ENCODE data around the gene SLBP. TPM values are rescaled to one million over a fixed set of nuclear protein-coding genes. Genes with fewer than 3 reads are reported as not detected.

SLBP gene
- total and polyA plus RNA-seq, 2 donors (not counting 1 experiment from before 2014, with no cell fraction given) = 49.7 to 108 TPM

- no peak overlapping the region for H3K9ac ChIP-seq (ENCODE audit: insufficient read depth, low read length)
- H3K4me1 ChIP-seq (ENCODE audit: control insufficient read depth, extremely low read depth, insufficient read depth, low read length) = no peaks in the 10 kb centered on the region
- H3K4me2 ChIP-seq (ENCODE audit: extremely low read depth, insufficient read depth, low read length) = no peak overlapping the region
- no peaks in the 10 kb centered on the region for H3K27me3 ChIP-seq (ENCODE audit: control insufficient read depth, insufficient read depth, low read length)
- H4K20me1 ChIP-seq (ENCODE audit: control insufficient read depth, extremely low read depth, insufficient read depth, low read length) = no peaks in the 10 kb centered on the region
- no peaks in the 10 kb centered on the region for H3K36me3 ChIP-seq (ENCODE audit: control insufficient read depth, insufficient read depth, low read length)
- no peaks in the 10 kb centered on the region for H3K9me3 ChIP-seq (ENCODE audit: control insufficient read depth, insufficient read depth, low read depth, low read length)
- DNase-seq (ENCODE audit: low read depth in 2 of 2) = no peak
- H2AFZ ChIP-seq (ENCODE audit: low read length) = no peak overlapping the region
- H3K27ac ChIP-seq (ENCODE audit: insufficient read depth, low read length) = no peak overlapping the region
- H3K4me3 ChIP-seq (replicated peaks in 1 of 4; ENCODE audit: control extremely low read depth in 1 of 4, insufficient read depth in 1 of 4, low read depth in 3 of 4, low read length in 4 of 4) = no peak overlapping the region
- no peaks in the 10 kb centered on the region for H3K79me2 ChIP-seq (ENCODE audit: control insufficient read depth, insufficient read depth, low read length)
- TF ChIP-seq EZH2 (IDR thresholded peaks at IDR 0.05; ENCODE audit: low read length, missing control alignments) = no peak
- TF ChIP-seq, protein P1, sequence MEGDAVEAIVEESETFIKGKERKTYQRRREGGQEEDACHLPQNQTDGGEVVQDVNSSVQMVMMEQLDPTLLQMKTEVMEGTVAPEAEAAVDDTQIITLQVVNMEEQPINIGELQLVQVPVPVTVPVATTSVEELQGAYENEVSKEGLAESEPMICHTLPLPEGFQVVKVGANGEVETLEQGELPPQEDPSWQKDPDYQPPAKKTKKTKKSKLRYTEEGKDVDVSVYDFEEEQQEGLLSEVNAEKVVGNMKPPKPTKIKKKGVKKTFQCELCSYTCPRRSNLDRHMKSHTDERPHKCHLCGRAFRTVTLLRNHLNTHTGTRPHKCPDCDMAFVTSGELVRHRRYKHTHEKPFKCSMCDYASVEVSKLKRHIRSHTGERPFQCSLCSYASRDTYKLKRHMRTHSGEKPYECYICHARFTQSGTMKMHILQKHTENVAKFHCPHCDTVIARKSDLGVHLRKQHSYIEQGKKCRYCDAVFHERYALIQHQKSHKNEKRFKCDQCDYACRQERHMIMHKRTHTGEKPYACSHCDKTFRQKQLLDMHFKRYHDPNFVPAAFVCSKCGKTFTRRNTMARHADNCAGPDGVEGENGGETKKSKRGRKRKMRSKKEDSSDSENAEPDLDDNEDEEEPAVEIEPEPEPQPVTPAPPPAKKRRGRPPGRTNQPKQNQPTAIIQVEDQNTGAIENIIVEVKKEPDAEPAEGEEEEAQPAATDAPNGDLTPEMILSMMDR (conservative IDR thresholded peaks at IDR 0.05 in 1 of 2, IDR thresholded peaks at IDR 0.05 in 1 of 2; ENCODE audit: low read depth in 1 of 2, low read length in 2 of 2) = no peak
Measured at GRCh38 chr4:1675802-1676137, 36.3 kb downstream of the SLBP start.

DNA sequence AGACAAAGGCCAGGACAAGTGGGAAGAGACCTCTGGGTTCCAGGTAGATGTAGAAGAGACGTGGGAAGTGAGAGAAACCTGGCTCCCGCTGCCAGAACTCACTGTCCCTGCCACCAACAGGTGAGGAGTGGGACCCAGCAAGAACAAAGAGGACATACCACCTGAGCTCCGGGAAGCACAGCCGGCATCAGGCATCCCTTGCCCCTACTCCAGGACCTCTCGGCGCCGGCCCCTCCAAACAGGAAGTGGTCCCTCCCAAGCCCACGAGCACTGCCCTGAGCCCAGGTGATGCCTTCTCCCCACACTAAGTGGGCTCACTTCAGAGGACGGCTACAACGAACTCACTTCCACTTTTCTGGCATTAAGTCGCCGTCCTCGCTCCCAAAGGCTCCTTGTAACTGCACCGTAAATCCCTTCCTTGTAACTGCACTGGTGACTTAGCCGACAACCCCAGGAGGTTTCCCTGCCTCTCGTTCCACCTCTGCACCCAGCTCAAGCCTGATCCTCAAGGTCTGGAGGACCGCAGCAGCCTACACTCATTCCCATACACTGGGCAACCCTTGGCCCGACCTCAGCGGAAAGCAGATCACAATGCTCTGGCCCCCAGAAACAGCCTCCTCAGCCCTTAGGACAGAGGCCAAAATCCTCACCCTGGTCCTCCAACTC, 36.9 kb downstream of the SLBP start:
- no peaks in the 10 kb centered on the region for H4K20me1 ChIP-seq (ENCODE audit: control insufficient read depth, extremely low read depth, insufficient read depth, low read length)
- H3K4me2 ChIP-seq (ENCODE audit: extremely low read depth, insufficient read depth, low read length) = no peak overlapping the region
- H3K9me3 ChIP-seq (ENCODE audit: control insufficient read depth, insufficient read depth, low read depth, low read length) = no peaks in the 10 kb centered on the region
- no peak for TF ChIP-seq EZH2 (IDR thresholded peaks at IDR 0.05; ENCODE audit: low read length, missing control alignments)
- TF ChIP-seq, protein P1 (conservative IDR thresholded peaks at IDR 0.05 in 1 of 2, IDR thresholded peaks at IDR 0.05 in 1 of 2; ENCODE audit: low read depth in 1 of 2, low read length in 2 of 2) = no peak
- no peaks in the 10 kb centered on the region for H3K27me3 ChIP-seq (ENCODE audit: control insufficient read depth, insufficient read depth, low read length)
- H3K36me3 ChIP-seq (ENCODE audit: control insufficient read depth, insufficient read depth, low read length) = no peaks in the 10 kb centered on the region
- no peak overlapping the region for H3K4me3 ChIP-seq (replicated peaks in 1 of 4; ENCODE audit: control extremely low read depth in 1 of 4, insufficient read depth in 1 of 4, low read depth in 3 of 4, low read length in 4 of 4)
- no peak overlapping the region for H3K27ac ChIP-seq (ENCODE audit: insufficient read depth, low read length)
- H2AFZ ChIP-seq (ENCODE audit: low read length) = no peak overlapping the region
- no peak overlapping the region for H3K9ac ChIP-seq (ENCODE audit: insufficient read depth, low read length)
- no peaks in the 10 kb centered on the region for H3K79me2 ChIP-seq (ENCODE audit: control insufficient read depth, insufficient read depth, low read length)
- no peak for DNase-seq (ENCODE audit: low read depth in 2 of 2)
- no peaks in the 10 kb centered on the region for H3K4me1 ChIP-seq (ENCODE audit: control insufficient read depth, extremely low read depth, insufficient read depth, low read length)

GRCh38 chr4:1674682-1675081, 37.4 kb downstream of the SLBP start:
- TF ChIP-seq, protein P1 (conservative IDR thresholded peaks at IDR 0.05 in 1 of 2, IDR thresholded peaks at IDR 0.05 in 1 of 2; ENCODE audit: low read depth in 1 of 2, low read length in 2 of 2) = no peak
- TF ChIP-seq EZH2 (IDR thresholded peaks at IDR 0.05; ENCODE audit: low read length, missing control alignments) = no peak
- no peaks in the 10 kb centered on the region for H3K4me1 ChIP-seq (ENCODE audit: control insufficient read depth, extremely low read depth, insufficient read depth, low read length)
- no peak for DNase-seq (ENCODE audit: low read depth in 2 of 2)
- H3K9ac ChIP-seq (ENCODE audit: insufficient read depth, low read length) = no peak overlapping the region
- no peak overlapping the region for H2AFZ ChIP-seq (ENCODE audit: low read length)
- no peaks in the 10 kb centered on the region for H3K36me3 ChIP-seq (ENCODE audit: control insufficient read depth, insufficient read depth, low read length)
- no peak overlapping the region for H3K27ac ChIP-seq (ENCODE audit: insufficient read depth, low read length)
- H4K20me1 ChIP-seq (ENCODE audit: control insufficient read depth, extremely low read depth, insufficient read depth, low read length) = no peaks in the 10 kb centered on the region
- no peak overlapping the region for H3K4me3 ChIP-seq (replicated peaks in 1 of 4; ENCODE audit: control extremely low read depth in 1 of 4, insufficient read depth in 1 of 4, low read depth in 3 of 4, low read length in 4 of 4)
- no peak overlapping the region for H3K4me2 ChIP-seq (ENCODE audit: extremely low read depth, insufficient read depth, low read length)
- no peaks in the 10 kb centered on the region for H3K9me3 ChIP-seq (ENCODE audit: control insufficient read depth, insufficient read depth, low read depth, low read length)
- H3K27me3 ChIP-seq (ENCODE audit: control insufficient read depth, insufficient read depth, low read length) = no peaks in the 10 kb centered on the region
- H3K79me2 ChIP-seq (ENCODE audit: control insufficient read depth, insufficient read depth, low read length) = no peaks in the 10 kb centered on the region

Data from fibroblast of lung (primary cell).